SK-N-SH treated with all-trans-retinoic acid at 6 μM for 48 hours (cell line): ENCODE results near the gene AMPH.

Experiments used
- ATAC-seq: fragments of 200-7000 bp; cut with Tn5 transposase; 3 replicates; pipeline ENCODE4 v1.9.1; 2020; ENCODE audit warnings: mild to moderate bottlenecking, moderate library complexity
- ARNTL ChIP-seq: fragments of 450-650 bp; formaldehyde crosslinking; IDR thresholded peaks from 2 replicates; pipeline ENCODE4 v1.5.0; 2020; ENCODE audit warnings: low read depth, mild to moderate bottlenecking, moderate library complexity, borderline replicate concordance
- BACH2 ChIP-seq: fragments of 250-450 bp; sonication (Bioruptor Pico); IDR thresholded peaks from 2 replicates; pipeline ENCODE4 v1.9.0; 2021; ENCODE audit warnings: mild to moderate bottlenecking, borderline replicate concordance
- CSDC2 ChIP-seq: fragments of 250-450 bp; sonication (Bioruptor Pico); IDR thresholded peaks from 2 replicates; pipeline ENCODE4 v1.5.0; 2020; ENCODE audit warnings: mild to moderate bottlenecking, moderate library complexity
- ESRRG ChIP-seq: fragments of 250-450 bp; sonication (Bioruptor Pico); IDR thresholded peaks from 2 replicates; pipeline ENCODE4 v1.6.1; 2021; ENCODE audit warnings: mild to moderate bottlenecking
- GLIS3 ChIP-seq: fragments of 250-450 bp; sonication (Bioruptor Pico); IDR thresholded peaks from 2 replicates; pipeline ENCODE4 v1.5.0; 2020; ENCODE audit warnings: mild to moderate bottlenecking, moderate library complexity
- OSR1 ChIP-seq: fragments of 250-450 bp; sonication (Bioruptor Pico); IDR thresholded peaks from 2 replicates; pipeline ENCODE4 v1.8.0; 2022; ENCODE audit warnings: moderate library complexity, mild to moderate bottlenecking, inconsistent platforms
- PPARA ChIP-seq: fragments of 250-450 bp; sonication (Bioruptor Pico); IDR thresholded peaks from 2 replicates; pipeline ENCODE4 v1.5.0; 2020; ENCODE audit warnings: mild to moderate bottlenecking, borderline replicate concordance
- SNAI2 ChIP-seq: fragments of 250-450 bp; sonication (Bioruptor Pico); IDR thresholded peaks from 2 replicates; pipeline ENCODE4 v1.5.0; 2020; ENCODE audit warnings: mild to moderate bottlenecking, moderate library complexity
- TCF4 ChIP-seq: fragments of 250-450 bp; sonication (Bioruptor Pico); IDR thresholded peaks from 2 replicates; pipeline ENCODE4 v1.8.0; 2021; ENCODE audit warnings: mild to moderate bottlenecking, moderate library complexity, borderline replicate concordance
- TOX ChIP-seq: fragments of 250-450 bp; sonication (Bioruptor Pico); IDR thresholded peaks from 2 replicates; pipeline ENCODE4 v1.8.0; 2021; ENCODE audit warnings: mild to moderate bottlenecking, moderate library complexity, borderline replicate concordance
- ZC3H10 ChIP-seq: fragments of 250-450 bp; sonication (Bioruptor Pico); IDR thresholded peaks from 2 replicates; pipeline ENCODE4 v1.5.1; 2021; ENCODE audit warnings: mild to moderate bottlenecking, moderate library complexity
- ZFP3 ChIP-seq: fragments of 250-450 bp; sonication (Bioruptor Pico); IDR thresholded peaks from 2 replicates; pipeline ENCODE4 v1.5.0; 2020; ENCODE audit warnings: mild to moderate bottlenecking, moderate library complexity
- ZFP30 ChIP-seq: fragments of 450-650 bp; formaldehyde crosslinking; IDR thresholded peaks from 2 replicates; pipeline ENCODE4 v1.5.0; 2022; ENCODE audit warnings: mild to moderate bottlenecking, moderate library complexity
- ZNF70 ChIP-seq: fragments of 450-650 bp; formaldehyde crosslinking; IDR thresholded peaks from 2 replicates; pipeline ENCODE4 v1.5.0; 2020; ENCODE audit warnings: mild to moderate bottlenecking, moderate library complexity
- ZNF8 ChIP-seq: fragments of 450-650 bp; formaldehyde crosslinking; IDR thresholded peaks from 2 replicates; pipeline ENCODE4 v1.5.0; 2020; ENCODE audit warnings: mild to moderate bottlenecking, moderate library complexity
- TF ChIP-seq, protein P1 (sequence below): fragments of 250-450 bp; sonication (Bioruptor Pico); IDR thresholded peaks from 2 replicates; pipeline ENCODE4 v1.8.0; 2021; ENCODE audit warnings: low read depth, mild to moderate bottlenecking, moderate library complexity, borderline replicate concordance
- TF ChIP-seq, protein P2 (sequence below): fragments of 250-450 bp; sonication (Bioruptor Pico); IDR thresholded peaks from 2 replicates; pipeline ENCODE4 v1.8.0; 2020; ENCODE audit warnings: mild to moderate bottlenecking, moderate library complexity, borderline replicate concordance
- TF ChIP-seq, protein P3 (sequence below): fragments of 250-450 bp; sonication (Bioruptor Pico); IDR thresholded peaks from 2 replicates; pipeline ENCODE4 v1.5.0; 2020; ENCODE audit warnings: mild to moderate bottlenecking, moderate library complexity
- TF ChIP-seq, protein P4 (sequence below): fragments of 250-450 bp; sonication (Bioruptor Pico); IDR thresholded peaks from 2 replicates; pipeline ENCODE4 v1.5.1; 2020; ENCODE audit warnings: low read depth, mild to moderate bottlenecking, moderate library complexity

AMPH gene

GRCh38 chr7:38453826-38454225, 177.3 kb downstream of the AMPH start:
- ATAC-seq: no peak
- TF ChIP-seq OSR1 (CRISPR knock-in tag) (no peak), TCF4 (CRISPR knock-in tag) (no peak), PPARA (CRISPR knock-in tag) (no peak), ZNF70 (no peak), ZC3H10 (no peak), SNAI2 (no peak), ESRRG (CRISPR knock-in tag) (no peak), ZNF8 (CRISPR knock-in tag) (no peak), GLIS3 (CRISPR knock-in tag) (no peak), ZFP3 (CRISPR knock-in tag) (no peak), ARNTL (CRISPR knock-in tag) (no peak)
- TF ChIP-seq, protein P1, sequence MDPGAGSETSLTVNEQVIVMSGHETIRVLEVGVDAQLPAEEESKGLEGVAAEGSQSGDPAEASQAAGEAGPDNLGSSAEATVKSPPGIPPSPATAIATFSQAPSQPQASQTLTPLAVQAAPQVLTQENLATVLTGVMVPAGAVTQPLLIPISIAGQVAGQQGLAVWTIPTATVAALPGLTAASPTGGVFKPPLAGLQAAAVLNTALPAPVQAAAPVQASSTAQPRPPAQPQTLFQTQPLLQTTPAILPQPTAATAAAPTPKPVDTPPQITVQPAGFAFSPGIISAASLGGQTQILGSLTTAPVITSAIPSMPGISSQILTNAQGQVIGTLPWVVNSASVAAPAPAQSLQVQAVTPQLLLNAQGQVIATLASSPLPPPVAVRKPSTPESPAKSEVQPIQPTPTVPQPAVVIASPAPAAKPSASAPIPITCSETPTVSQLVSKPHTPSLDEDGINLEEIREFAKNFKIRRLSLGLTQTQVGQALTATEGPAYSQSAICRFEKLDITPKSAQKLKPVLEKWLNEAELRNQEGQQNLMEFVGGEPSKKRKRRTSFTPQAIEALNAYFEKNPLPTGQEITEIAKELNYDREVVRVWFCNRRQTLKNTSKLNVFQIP (CRISPR knock-in tag): no peak
- TF ChIP-seq, protein P2, sequence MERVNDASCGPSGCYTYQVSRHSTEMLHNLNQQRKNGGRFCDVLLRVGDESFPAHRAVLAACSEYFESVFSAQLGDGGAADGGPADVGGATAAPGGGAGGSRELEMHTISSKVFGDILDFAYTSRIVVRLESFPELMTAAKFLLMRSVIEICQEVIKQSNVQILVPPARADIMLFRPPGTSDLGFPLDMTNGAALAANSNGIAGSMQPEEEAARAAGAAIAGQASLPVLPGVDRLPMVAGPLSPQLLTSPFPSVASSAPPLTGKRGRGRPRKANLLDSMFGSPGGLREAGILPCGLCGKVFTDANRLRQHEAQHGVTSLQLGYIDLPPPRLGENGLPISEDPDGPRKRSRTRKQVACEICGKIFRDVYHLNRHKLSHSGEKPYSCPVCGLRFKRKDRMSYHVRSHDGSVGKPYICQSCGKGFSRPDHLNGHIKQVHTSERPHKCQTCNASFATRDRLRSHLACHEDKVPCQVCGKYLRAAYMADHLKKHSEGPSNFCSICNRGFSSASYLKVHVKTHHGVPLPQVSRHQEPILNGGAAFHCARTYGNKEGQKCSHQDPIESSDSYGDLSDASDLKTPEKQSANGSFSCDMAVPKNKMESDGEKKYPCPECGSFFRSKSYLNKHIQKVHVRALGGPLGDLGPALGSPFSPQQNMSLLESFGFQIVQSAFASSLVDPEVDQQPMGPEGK: no peak
- TF ChIP-seq, protein P3, sequence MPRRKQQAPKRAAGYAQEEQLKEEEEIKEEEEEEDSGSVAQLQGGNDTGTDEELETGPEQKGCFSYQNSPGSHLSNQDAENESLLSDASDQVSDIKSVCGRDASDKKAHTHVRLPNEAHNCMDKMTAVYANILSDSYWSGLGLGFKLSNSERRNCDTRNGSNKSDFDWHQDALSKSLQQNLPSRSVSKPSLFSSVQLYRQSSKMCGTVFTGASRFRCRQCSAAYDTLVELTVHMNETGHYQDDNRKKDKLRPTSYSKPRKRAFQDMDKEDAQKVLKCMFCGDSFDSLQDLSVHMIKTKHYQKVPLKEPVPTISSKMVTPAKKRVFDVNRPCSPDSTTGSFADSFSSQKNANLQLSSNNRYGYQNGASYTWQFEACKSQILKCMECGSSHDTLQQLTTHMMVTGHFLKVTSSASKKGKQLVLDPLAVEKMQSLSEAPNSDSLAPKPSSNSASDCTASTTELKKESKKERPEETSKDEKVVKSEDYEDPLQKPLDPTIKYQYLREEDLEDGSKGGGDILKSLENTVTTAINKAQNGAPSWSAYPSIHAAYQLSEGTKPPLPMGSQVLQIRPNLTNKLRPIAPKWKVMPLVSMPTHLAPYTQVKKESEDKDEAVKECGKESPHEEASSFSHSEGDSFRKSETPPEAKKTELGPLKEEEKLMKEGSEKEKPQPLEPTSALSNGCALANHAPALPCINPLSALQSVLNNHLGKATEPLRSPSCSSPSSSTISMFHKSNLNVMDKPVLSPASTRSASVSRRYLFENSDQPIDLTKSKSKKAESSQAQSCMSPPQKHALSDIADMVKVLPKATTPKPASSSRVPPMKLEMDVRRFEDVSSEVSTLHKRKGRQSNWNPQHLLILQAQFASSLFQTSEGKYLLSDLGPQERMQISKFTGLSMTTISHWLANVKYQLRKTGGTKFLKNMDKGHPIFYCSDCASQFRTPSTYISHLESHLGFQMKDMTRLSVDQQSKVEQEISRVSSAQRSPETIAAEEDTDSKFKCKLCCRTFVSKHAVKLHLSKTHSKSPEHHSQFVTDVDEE: no peak

DNA sequence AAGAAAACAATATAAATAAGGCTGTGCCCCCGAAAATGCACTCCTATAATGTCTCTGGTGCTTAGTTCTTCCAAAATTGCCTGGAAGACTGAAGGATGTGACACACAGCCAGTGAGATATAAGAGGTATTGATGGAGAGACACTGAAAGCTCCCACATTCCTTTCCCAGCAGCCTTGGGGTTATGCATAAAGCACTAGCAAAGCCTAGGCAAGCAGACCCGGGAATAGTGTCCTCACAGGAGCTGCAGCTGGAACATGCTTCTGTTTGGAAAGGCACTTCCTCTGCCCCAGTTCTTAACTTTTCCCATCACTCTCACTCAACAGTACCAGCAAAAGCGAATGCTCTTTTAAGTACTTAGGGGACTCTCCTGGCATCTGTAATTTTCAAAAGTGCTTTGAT, 178.0 kb downstream of the AMPH start:
- peak; percentile 15; the same call in 1 of the 3 replicates for ATAC-seq
- TF ChIP-seq ESRRG (CRISPR knock-in tag): no peak

- ATAC-seq: peak; percentile 36
Observed at GRCh38 chr7:38452681-38453108, 178.5 kb downstream of the AMPH start.

GRCh38 chr7:38451840-38452239, 179.3 kb downstream of the AMPH start:
- peak; percentile 73; the same call in 2 of the 3 replicates for ATAC-seq
- TF ChIP-seq ZNF70: peak; percentile 84
- TF ChIP-seq CSDC2: no peak
- TF ChIP-seq ZNF8 (CRISPR knock-in tag): no peak

More at GRCh38 chr7:38452681-38453108, 178.5 kb downstream of the AMPH start:
- no peak for TF ChIP-seq ZC3H10

DNA sequence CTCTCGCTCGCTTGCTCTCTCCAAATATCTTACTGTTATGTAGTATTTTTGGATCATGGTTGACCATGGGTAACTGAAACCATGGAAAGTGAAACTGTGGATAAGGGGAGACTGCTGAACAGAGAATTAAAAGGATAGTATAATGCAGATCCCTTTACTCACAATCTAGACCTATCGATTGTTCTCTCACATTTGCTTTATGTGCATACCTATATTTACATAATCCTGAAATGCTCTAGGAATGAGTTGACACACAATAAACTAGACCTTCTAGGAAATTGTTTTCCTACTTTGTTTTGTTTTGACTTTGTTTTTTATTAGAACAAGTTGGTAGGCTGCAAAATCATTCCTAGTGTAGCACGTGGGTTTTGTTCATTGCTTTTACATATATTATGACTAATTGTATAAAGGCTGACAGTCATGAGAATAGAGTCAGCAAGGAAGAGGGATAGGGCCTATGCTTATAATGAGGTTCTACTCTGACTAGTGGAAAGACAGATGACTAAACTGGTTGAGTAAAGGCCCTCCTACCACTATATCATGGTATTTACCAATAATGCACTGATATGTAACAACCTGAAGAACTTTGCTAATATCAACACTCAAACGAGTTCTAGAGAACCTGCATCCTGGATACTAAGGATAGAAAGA, 182.5 kb downstream of the AMPH start:
- TF ChIP-seq, protein P1 (CRISPR knock-in tag): no peak
- TF ChIP-seq BACH2 (CRISPR knock-in tag) (no peak), TOX (CRISPR knock-in tag) (no peak), OSR1 (CRISPR knock-in tag) (no peak), GLIS3 (CRISPR knock-in tag) (no peak), ZFP30 (CRISPR knock-in tag) (no peak)
- TF ChIP-seq, protein P4, sequence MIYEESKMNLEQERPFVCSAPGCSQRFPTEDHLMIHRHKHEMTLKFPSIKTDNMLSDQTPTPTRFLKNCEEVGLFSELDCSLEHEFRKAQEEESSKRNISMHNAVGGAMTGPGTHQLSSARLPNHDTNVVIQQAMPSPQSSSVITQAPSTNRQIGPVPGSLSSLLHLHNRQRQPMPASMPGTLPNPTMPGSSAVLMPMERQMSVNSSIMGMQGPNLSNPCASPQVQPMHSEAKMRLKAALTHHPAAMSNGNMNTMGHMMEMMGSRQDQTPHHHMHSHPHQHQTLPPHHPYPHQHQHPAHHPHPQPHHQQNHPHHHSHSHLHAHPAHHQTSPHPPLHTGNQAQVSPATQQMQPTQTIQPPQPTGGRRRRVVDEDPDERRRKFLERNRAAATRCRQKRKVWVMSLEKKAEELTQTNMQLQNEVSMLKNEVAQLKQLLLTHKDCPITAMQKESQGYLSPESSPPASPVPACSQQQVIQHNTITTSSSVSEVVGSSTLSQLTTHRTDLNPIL (CRISPR knock-in tag): no peak
- ATAC-seq: no peak
